SK-N-DZ (cell line): ENCODE measurements around the gene IER5L.
"Not testable (repeated sequence)": the region's sequence is repeated elsewhere in the genome, so short reads cannot be mapped to it uniquely, and the experiment has no call there.

Experiments used
- DNase-seq: peaks from one replicate; pipeline ENCODE4 v3.0.0-alpha.2; 2015; ENCODE audit warnings: low spot score

The IER5L gene

DNA sequence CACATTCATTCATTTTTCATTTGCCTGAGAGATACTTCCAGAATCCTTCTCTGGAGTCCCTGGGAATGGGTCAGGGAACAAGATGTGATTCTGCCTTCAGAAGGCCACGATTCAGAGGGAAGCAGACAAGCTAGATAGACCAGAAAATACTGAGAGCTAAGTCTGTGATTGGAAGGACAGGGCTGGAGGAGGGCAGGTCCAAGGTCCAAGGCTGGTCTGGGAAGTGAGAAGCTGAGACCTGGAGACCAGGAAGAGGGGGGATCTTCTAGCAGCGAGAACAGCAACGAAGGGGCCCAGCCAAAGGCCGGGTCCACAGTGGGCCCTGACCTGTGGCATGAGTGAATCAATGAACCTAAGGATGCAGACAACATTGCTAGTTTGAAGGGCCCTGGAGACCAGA, 4.1 kb upstream of the IER5L start:
- DNase-seq = no peak

DNA sequence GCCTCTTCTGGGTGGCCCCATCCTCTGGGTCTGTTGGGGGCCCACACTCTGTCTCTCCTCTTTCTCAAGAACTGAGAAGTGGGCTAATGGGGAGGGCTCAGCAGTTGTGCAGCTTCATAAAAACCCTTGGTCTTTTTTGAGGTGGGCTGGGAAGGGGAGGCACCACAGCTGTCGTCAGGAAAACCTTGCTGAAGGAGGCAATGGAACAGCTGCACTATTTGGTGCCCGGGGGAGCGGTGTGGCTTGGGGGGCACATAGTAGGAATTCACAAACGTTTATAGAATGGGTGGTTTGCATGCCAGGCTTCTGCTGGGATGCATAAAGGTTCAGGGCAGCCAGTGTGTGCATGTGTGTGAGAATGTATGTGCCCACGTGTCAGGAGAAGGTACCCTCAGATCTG, 3.2 kb upstream of the IER5L start:
- DNase-seq = no peak

DNA sequence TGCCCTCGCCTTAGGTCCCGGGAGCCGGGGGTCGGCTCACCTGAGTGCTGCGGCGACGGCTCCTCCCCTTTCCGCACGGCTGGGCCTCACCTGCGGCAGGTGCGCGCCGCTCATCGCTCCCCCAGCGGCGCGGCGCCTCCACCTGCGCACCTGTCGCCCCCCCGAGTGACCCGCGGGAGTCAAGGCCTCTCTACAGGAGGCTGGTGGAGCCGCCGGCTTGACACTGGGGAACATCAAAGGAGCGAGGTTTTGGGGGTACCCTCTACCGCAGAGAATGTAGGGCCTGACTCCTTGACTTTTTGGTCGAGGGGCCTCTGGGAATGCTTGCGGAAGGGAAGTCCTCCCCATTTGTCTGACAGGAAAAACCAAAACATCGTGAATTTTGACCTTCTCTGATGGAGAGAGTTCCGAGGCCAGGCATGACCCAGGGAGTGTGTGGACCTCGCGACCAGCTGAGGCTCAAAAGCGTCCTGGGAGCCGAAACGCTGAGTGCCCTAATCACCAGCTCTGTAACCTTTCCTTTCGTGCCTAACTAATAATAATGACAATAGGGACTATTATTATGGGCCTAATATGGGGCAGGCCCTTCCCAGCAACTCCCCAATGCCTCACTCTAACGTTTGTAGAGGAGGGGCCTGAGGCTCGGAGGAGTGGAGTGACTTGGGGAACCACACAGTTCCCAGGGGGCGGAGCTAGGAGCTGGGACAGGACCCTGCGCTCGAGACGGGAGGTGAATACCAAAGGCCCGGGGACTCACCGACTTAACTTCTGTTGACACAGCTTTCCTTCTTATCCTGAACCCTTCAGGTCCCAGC, 714 bp upstream of the IER5L start:
- no peak for DNase-seq

DNA sequence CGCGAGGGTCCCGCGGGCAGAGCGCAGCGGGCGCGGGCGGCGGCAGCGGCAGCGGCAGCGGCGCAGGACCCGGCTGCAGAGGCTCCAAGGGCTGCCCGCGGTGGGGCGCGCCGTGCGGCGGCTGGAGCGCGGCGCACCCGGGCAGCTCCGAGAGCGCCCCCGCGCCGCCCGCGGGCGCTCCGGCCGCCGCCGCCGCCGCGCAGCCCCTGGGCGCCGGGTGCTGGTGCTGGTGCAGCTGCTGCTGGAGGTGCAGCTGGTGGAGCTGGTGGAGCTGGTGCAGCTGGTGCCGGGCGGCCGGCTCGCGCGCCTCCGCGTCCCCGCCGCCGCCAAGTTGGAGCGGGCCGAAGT, 644 bp downstream of the IER5L start:
- no peak for DNase-seq

DNA sequence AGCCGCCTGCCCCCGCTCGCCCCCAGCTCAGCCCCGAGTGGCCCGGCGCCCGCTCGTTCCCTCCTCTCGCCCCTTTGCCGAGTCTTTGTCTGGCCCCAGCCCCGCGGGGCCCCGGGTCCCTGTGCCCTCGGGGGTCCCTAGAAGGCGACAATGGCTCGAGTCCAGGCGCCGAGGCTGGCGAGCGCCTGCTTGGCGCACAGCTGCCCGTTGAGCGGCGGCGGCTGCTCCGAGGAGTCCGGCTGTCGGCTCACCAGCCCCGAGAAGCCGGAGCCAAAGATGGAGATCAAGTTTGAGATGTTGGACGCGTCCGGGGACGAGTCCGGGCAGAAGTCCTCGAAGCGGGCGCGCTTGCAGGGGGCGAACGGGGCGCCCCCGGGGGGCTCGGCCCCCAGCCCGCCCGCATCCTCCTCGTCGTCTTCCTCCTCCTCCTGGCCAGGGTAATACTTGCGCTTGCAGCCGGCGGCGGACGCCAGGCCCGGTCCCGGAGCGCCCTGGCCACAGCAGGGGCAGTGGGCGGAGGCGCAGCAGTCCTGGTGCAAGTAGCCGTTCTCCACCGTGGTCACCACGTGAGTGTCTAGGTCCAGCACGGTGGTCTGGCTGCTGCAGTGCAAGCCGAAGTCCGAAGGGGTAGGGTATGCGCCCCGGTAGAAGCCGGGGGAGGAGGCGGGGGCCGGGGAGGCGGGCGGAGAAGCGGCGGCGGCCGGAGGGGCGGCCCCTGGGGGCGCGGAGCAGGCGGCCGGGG, 1.2 kb downstream of the IER5L start:
- DNase-seq = peak; percentile 48

DNA sequence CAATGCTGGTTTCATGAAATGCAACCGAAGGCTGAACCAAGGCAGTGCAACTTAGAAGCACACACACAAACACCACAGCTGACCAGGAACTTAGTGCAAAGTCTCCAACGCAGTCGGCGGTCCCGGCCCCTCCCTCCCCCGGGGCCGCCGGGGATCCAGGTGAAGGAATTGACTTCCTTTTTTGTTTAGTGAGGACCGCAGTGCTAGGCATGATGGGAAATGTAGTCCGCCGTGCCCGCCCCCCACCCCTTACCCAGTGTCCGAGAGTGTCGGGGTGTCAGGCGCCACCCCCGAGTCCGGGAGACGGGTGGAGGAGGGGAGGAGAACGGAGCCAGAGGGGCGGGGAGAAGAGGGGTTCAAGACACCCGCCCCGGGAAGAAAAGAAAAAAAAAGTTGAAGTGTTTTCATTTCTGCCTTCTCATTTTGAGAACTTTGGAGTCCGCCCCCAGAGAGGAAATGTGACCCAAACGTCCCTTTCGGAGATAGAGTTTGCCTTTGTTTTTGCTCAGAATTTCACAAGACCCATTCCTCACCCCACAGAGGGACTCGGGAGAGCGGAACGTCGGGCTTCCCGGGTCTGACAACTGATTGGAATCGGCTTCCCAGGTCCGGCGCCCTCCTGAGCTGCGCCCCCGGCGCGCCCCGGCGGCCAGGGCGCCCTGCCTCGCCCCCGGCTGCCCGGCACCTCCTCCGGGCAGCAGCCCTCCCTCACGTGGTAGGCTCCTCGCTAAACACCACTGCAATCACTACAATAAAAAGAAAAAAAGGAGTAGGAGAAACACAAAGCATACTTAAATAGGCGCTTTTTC, 2.0 kb downstream of the IER5L start:
- DNase-seq = peak; percentile 68

DNA sequence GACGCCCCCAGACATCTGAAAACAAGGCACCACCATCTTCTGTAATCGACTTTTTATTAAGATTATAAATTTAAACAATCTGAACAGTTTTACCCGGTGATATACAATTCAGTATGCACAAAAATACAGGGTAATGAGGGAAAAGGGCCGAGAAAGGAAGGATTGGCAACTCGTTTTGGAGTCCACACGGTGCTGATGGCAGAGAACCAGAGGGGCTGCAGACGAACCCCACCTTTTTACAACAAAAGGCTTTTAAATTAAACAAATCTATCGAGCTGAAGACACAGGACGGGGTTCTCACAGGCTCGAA, 2.6 kb downstream of the IER5L start:
- DNase-seq = no peak

DNA sequence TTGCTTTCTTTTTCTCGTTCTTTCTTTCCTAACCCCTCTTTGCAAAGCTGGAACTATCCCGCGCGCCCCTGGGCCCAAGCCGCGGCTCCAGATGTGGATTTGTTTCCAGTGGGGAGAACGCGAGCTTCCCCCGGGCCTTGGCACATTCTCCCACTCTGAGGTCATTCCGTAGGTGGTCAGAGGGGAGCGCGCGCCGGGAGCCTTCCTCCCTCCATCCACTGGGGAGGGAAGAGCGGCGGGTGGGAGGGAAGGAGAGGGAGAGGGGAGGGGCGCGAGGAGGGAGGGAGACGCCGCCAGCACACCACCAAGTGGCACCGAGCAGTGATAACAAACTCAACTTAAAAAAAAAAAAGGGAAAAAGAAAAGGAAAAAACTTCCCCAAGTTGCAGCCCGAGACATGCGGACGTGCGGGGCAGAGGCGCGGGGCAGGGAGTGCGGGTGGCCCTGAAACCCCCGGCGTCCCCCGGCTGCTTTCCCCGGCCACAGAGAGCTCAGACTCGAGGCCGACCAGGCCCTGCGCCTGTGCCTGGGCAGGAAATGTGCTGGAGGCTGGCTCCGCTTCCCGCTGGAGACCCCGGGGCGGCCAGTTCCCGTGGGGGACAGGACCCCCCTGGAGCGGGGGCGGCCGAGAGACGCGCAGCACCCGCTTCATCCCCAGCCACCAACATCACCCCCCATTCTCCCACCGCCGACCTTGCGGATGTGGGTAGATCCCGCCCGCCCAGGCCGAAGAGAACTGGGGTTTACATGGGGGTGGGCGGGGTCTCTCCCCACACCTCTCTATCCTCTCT, 3.1 kb downstream of the IER5L start:
- peak; percentile 68 for DNase-seq

DNA sequence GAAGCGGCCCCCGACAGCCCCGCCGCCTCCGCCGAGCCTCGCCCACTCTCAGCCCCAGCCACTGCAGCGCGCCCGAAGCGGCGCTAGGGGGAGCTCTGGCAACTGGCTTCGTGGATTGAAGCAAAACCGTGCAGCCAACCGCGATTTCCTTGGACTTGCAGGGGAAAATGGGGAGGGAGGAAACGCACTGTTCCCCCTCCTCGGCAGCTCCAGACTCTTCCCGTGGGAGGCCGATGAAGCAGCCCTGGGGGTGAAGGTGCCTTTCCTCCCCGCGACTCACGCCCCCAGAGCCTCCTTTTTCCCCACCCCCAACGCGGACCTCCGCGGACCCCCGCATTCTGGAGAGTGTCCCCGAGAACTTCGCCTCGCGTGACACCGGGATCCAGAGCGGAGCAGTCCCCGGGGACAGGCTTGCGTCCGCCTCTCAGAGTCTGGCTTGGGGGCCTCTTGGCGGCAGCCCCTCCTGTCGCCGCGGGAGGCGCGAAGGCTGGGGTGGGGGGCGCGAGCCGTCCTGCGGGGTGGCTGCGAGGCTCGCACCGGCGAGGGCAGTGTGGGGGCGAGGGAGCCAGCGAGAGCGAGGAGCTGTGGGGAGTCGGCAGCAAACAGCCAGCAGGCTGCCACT, 3.8 kb downstream of the IER5L start:
- DNase-seq = peak; percentile 81

DNA sequence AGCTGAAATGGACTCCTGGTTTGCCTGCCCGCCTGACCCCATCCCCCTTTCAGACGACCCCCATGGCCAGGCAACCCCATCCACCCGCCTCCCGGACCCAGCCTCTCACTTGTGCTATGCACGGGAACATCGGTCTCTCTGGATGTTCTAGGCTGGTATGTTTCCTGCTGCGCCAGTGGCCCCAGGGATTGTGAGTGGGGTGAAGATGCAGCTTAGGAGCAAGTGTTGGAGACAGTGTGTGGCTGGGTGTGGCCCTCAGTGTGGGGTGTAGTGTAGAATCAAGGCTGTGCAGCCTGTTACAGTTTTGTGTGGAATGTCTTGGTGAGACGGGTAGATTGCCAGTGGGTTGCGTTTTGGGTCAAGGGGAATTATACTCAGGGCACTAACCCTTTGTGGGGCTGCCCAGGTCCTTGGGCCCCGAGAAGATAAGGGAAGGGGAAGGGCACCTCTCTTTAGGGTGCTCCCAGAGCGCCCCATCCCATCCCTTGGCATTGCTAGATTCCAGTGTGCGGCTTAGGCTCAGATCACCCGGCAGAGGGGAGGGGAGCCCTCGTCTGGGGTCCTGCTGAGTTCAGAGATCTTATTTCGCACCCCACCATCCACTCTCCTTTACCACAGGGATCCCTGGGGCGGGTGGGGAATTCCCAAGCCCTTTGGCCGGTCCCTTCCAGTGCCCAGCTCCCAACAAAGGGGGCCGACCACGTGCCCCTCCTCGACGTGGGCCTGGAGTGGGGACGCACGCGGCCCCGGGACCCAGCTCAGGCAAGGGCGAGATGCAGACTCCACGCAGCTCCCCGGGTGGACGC, 4.6 kb downstream of the IER5L start:
- DNase-seq = no peak

DNA sequence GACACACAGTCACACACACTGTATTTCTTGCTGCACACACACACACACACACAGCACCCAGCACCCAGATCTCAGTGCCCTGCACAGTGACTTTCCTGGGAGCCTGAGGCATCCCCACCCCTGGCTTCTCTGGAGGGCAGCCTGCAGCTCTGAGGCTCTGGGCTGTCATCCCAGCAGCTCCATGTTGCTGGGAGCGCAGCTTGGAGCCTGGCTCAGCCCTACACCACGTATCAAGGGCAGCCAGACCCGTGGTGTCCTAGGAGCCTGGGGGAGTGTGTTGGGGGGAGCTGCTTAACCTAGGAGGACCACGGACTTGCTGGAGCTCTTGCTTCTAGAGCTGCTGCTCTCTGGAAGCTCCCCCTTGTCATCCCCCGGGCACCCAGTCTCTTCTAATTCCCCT, 5.2 kb downstream of the IER5L start:
- DNase-seq = peak; percentile 30

DNA sequence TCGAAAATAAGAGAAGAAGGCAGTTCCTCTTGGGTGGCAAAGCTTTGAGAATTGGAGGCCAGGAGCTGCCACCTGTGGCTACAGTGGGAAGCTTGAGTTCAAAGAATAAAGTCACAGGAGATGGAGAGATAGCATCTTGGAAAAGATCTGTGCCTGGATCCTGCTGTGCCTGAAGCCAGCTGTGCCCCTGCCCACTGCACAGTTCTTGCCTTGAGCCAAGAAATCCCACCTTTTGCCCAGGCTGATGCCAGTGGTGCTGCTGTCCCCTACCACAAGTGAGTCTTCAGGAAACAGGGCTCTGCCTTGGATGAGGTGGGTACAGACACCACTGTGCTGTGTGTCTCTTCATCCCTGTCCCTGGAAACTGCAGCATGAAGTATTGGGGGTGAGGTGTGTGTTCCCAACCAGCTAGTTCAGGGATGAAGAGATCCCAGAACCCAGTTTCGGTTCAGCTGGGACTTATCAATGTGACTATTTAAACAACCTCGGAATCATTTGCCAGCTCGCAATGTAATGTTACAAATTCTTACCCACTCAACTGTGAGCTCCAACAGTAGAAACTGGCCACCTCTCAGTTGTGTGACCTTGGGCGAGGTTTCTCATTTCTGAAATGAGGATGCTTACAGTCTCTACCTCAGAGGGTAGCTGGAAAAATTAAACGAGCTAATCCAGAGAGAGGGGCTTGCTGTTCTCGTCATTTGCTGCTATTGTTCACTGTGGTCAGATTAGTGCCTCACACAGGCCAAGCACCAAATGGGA, 5.9 kb downstream of the IER5L start:
- no peak for DNase-seq

DNA sequence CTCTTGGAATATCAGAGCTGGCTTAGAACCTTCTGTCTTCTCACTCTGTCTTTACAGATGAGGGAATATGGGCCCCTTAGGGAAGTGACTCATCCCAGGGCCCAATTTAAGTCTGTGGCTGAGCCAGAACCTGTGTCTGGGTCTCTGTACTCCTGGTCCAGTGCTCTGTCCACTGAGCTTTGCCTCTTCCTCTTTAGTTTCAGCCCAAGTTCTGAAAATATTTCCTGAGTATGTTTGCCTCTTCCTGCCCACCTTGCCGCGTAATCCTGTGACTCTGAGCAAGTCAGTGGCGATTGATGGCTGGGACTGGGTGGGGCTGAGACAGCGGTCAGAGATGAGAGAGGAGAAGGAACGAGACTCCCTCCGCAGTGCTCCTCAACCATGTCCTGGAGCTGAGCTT, 7.8 kb downstream of the IER5L start:
- no peak for DNase-seq

DNA sequence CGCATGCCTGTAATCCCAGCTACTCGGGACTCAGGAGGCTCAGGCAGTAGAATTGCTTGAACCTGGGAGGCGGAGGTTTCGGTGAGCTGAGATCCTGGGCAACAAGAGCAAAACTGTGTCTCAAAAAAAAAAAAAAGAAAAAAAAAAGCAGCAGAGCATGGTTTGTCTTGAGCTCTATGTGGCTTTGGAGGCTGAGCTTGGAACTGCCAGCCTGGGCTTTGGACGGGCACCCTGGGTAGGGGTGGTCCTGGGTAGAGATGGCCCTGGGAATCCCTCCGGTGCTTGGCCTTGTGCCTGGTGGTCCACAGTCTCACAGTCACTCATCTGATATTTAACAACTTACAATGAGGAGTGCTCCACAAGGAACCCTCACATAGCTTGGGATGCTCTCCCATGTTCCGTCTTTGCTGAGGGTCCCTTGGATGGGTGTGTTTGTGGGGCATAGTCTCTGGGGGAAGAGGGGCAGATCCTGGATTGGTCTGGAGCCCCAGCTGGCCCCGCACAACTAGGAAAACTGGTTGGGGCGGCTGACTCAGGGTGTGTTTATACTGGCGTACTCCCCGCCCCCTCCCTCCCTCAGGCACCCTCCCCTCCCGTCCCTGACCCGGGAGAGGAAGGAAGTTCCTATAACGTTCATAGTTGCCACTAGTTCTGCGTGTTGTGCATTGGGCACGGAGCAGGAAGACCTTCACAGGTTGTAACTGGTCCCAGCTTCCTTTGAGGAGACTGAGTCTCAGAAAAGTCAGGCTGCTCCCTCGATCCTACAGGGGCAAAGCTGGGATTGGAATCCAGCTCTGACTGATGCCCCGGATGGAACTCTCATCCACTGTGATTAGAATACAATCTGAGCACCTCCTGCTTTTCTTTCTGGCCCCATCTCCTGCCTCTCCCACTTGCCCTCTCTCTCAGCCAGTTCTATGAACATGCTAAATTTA, 11.2 kb downstream of the IER5L start:
- no peak for DNase-seq

DNA sequence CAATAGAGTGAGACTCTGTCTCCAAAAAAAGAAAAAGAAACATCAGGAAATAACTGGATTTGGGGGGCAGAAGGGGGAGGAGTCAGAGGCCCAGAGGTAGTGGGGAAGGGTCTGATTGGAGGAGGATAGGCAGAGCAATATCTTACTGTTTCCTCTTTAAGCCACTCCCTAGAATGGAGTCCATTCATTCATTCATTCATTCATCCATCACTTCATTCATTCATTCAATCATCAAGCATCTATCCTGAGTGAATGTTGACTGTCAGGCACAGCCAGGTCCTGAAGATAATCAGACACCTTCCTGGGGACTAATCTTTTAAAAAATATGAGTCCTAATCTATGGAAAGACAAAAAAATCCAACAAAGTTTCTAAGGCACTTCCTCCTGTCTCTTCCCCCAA, 12.9 kb downstream of the IER5L start:
- no peak for DNase-seq

DNA sequence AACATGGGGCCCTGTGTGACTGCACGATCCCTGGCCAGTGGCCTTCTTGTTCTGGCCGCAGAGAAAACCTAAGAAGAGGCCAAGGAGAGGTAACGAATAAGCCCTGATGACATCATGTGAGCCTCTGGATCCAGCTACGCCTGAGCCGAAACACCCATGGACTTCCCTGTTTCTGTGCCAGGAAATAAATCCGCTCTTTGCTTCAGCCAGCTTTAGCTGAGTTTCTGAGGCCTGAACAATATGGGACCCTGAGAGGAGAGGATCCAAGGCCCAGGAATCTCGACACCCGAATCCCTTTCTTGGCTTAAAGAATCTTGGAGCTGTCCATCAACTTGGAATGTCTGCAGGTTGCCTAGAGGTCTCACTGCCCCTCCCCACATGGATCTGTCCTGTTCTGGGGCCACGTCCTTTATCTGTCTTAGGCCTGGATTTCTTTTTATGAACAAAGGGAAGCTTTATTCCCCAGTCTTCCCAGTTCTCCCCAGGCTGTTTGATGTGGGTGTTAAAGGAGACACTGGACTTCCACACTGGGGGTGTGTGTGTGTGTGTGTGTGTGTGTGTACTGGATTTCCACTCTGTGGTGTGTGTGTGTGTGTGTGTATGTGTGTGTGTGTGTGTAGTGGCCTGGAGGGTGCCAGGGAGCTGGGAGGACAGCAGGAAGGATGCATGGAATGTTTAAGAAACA, 13.7 kb downstream of the IER5L start:
- DNase-seq = no peak

DNA sequence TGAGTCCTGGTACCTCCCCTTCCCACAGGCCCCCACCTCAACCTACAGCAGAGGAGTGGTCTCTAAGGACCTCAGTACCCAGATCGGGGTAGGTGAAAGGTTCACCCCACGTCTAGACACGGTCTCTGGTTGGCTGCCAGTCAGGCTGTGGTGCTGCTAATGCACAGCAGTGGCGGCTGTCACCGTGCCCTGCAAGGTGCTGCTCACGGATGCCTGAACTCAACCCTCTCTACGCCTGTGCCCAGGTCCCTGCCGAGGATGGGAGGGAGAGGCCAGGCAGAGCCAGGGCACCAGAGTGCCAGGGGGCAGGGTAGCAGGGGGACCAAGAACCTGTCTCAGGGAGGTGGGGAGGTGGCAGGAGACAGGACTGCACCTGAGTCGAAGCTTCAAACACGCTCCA, 14.3 kb downstream of the IER5L start:
- DNase-seq = no peak

DNA sequence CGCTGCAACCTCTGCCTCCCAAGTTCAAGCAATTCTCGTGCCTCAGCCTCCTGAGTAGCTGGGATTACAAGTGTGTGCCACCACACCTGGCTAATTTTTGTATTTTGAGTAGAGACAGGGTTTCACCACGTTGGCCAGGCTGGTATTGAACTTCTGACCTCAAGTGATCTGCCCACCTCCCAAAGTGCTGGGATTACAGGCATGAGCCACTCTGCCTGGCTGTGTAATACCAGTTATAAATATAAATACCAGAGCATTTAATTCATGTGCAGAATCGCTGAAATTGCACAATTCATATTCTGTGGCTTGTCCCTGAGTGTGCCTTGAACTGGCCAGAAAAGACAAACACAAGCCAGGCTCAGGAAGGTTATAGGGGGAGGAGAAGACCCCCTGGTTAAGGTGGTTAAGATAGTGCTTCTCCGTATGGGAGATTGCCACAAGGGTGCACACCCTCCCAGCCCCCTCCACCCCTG, 14.8 kb downstream of the IER5L start:
- DNase-seq = not testable (repeated sequence)
